ENCODE data around the gene STARD8.

DNA sequence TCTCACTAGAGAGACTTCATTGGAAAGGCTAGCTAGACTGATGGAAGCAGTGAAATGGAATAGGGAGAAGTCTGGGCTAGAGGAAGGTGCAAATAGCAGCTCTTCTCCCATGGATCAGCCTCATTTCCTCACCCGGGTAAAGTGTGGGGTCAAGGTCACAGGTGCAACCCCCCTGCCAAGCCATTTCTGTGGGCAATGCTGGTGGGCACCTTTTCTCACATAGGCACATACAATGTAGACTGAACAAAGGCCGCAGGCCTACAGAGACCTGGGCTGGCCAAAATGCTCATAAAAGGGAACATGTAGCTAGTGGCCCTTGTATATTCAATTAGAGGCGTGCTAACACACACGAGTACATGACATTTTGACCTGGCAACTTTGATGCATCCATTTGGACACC, 109.9 kb downstream of the STARD8 start:
- no peak for TF ChIP-seq POLR2A (IDR thresholded peaks at IDR 0.05; ENCODE audit: low read length)
- TF ChIP-seq GATA1 (IDR thresholded peaks at IDR 0.05; ENCODE audit: low read depth, low read length): no peak

All from erythroblast (primary cell).